HG03439 (cell line): ENCODE measurements around the gene MYOZ3.

Experiments used
- ATAC-seq: cut with Tn5 transposase; IDR thresholded peaks from one replicate; pipeline ENCODE4 v1.9.1; 2021; ENCODE audit warnings: mild to moderate bottlenecking, moderate library complexity; ENCODE audit not compliant: unreplicated experiment

The MYOZ3 gene

GRCh38 chr5:150690760-150691159, 29.7 kb downstream of the MYOZ3 start:
- ATAC-seq, result no peak

DNA sequence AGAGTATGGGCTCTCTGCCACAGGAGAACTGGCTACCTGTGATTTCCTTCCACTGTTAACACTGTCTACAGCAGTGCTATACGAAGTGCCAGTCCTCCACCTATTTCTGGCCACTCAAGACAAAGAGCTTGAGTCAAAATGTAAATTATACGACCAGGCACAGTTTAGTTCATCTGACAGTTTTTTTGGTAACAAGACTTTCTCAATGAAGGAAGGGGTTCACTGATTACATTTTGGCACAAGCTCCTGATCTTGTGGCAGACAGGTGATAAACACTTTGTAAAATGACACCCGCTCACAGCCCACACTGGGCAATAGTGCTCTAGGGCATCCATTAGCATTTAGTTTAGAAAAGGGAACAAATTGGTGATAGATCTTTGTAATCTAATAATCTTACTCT, 31.2 kb downstream of the MYOZ3 start:
- no peak for ATAC-seq

- no peak for ATAC-seq
These were observed 33.6 kb downstream of the MYOZ3 start for GRCh38 chr5:150694612-150695011.

DNA sequence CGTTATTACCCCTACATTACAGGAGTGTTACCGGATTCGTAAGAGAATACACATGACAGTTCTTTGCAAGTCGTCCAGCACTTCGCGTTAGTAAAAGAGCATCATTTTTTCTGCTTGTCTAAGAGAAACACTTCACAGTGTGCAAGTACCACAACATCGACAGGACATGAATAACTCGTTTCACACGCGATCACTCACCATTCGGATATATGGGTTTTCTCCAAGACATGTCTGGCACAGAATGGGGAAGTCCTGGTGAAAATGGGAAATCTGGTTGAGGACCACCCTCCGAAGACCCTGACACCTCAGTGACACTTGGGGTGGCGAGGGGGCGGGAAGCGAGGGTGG, 39.2 kb downstream of the MYOZ3 start:
- ATAC-seq, result no peak

GRCh38 chr5:150700594-150701377, 39.7 kb downstream of the MYOZ3 start, which contains the start of gene RBM22:
Gene RBM22, minus strand, starts transcription at chr5:150701062. Its CDS starts 77 bp downstream, at chr5:150700985.
- peak; percentile 96 for ATAC-seq

DNA sequence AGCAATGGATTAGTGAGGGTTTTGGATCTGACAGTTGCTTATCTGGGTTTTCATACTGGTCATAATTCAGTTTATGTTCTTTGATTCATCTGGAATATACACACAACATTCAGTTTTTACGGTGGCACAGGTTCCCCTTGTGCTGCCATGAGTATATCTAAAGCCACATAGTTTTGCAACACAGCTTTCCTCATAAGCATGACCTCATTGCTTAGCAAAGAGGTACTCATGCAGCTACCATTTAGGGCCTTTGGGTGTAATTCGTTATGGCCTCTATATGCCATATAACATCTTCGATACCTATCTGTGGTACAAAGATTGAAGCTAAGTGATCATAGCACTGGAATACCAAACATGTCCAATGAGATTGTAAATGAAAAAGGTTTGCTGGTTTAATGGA, 42.7 kb downstream of the MYOZ3 start:
- ATAC-seq, result no peak

DNA sequence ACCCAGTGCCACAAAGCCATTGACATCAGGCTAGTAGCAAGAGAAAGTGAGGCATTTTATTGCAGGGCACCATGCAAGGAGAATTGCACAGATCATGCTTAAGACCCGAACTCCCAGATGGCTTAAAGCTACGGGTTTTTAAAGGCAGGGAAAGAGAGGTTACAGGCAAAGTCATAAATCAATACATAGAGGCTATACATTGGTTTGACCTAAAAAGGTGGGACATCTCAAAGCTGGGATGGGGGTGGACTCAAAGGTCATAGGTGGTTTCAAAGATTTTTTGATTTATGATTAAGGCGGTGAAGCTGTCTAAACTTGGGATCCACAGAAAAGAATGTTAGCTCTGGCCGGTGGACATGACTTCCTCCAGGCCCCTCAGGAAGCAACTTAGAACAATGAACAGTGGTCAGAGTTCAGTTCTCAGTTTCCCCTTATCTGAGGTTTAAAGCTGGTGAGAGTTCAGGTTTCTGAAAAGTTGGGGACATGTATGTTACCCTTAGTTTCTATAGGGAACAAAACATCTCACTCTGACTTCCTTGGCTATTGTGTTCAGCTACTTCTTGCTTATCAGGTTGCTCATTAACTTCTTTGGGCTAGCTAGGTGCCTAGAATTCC, 45.8 kb downstream of the MYOZ3 start:
- no peak for ATAC-seq

- no peak for ATAC-seq
These were observed 49.1 kb downstream of the MYOZ3 start for GRCh38 chr5:150710165-150710564.

- no peak for ATAC-seq
These were observed 62.8 kb downstream of the MYOZ3 start for GRCh38 chr5:150723845-150724244.
